RCC 7860 (cell line): Measurements from ENCODE around the gene RBM10.

ENCODE experiments used
- DNase-seq: peaks from one replicate; pipeline ENCODE4 v3.0.0-alpha.2; 2015; ENCODE audit warnings: low spot score
- FAIRE-seq: peaks from 2 replicates; lab custom pipeline; 2012; peaks lifted over from hg19 to GRCh38; lab: Jason Lieb, UNC

The RBM10 gene

GRCh38 chrX:47172971-47173792 lies 28.2 kb downstream of the RBM10 start:
- no peak for FAIRE-seq
- DNase-seq: no peak

GRCh38 chrX:47174376-47174775 lies 29.4 kb downstream of the RBM10 start:
- FAIRE-seq (no peak), DNase-seq (no peak)

- DNase-seq: no peak
- no peak for FAIRE-seq
Observed at GRCh38 chrX:47174846-47175587, 30.0 kb downstream of the RBM10 start.

- DNase-seq (no peak), FAIRE-seq (no peak)
Observed at GRCh38 chrX:47175588-47175980, 30.6 kb downstream of the RBM10 start.

- no peak for DNase-seq
- no peak for FAIRE-seq
Observed at GRCh38 chrX:47176101-47176740, 31.2 kb downstream of the RBM10 start.

GRCh38 chrX:47177079-47177478 lies 32.1 kb downstream of the RBM10 start:
- DNase-seq (no peak), FAIRE-seq (no peak)

GRCh38 chrX:47178337-47178736 lies 33.3 kb downstream of the RBM10 start:
- DNase-seq (no peak), FAIRE-seq (no peak)

- DNase-seq: no peak
- FAIRE-seq: no peak
Observed at GRCh38 chrX:47179221-47179927, 34.4 kb downstream of the RBM10 start.

GRCh38 chrX:47179928-47180255 lies 34.9 kb downstream of the RBM10 start:
- FAIRE-seq: no peak

GRCh38 chrX:47180346-47180745 lies 35.3 kb downstream of the RBM10 start:
- FAIRE-seq (no peak), DNase-seq (no peak)

More at GRCh38 chrX:47179928-47180255, 34.9 kb downstream of the RBM10 start:
- no peak for DNase-seq

GRCh38 chrX:47181301-47181700 lies 36.3 kb downstream of the RBM10 start:
- FAIRE-seq (no peak), DNase-seq (no peak)

- FAIRE-seq (no peak), DNase-seq (no peak)
Observed at GRCh38 chrX:47182106-47182700, 37.2 kb downstream of the RBM10 start.

GRCh38 chrX:47184486-47184885 lies 39.5 kb downstream of the RBM10 start:
- DNase-seq (no peak), FAIRE-seq (no peak)

- FAIRE-seq (no peak), DNase-seq (no peak)
Observed at GRCh38 chrX:47185241-47185640, 40.2 kb downstream of the RBM10 start.

GRCh38 chrX:47186096-47186740 lies 41.2 kb downstream of the RBM10 start:
- FAIRE-seq: no peak
- no peak for DNase-seq

- FAIRE-seq (no peak), DNase-seq (no peak)
Observed at GRCh38 chrX:47187106-47187677, 42.2 kb downstream of the RBM10 start.

GRCh38 chrX:47189906-47190305 lies 44.9 kb downstream of the RBM10 start:
- FAIRE-seq (no peak), DNase-seq (no peak)

GRCh38 chrX:47190445-47191269 lies 45.6 kb downstream of the RBM10 start:
- peak; percentile 86 for DNase-seq
- peak; percentile 75 for FAIRE-seq

- FAIRE-seq (no peak), DNase-seq (peak; percentile 5)
Observed at GRCh38 chrX:47191331-47191730, 46.3 kb downstream of the RBM10 start.
